RWPE1 (cell line): ENCODE data around the gene COL5A1.

Source experiments
- CTCF ChIA-PET: fragments of 350-600 bp; sonication (Branson Sonifier 250); formaldehyde crosslinking; extraction: SDS; loops from one replicate; lab custom pipeline; 2021; lab: Yijun Ruan, JAX
- POLR2A ChIA-PET: fragments of 400-600 bp; formaldehyde crosslinking; extraction: SDS; loops from one replicate; lab custom pipeline; 2020; ENCODE audit warnings: antibody characterized with exemption; ENCODE audit not compliant: low non-redundant PET; lab: Yijun Ruan, JAX
- DNase-seq: peaks from one replicate; pipeline ENCODE4 v3.0.0; 2012; ENCODE audit warnings: low spot score
- H3K27ac ChIP-seq: fragments of 450-650 bp; 2 replicates; pipeline ENCODE4 v1.5.1; 2017
- CTCF ChIP-seq: fragments of 450-650 bp; conservative IDR thresholded peaks from 2 replicates; pipeline ENCODE4 v1.5.1; 2017; ENCODE audit warnings: low read depth, mild to moderate bottlenecking

COL5A1 gene

DNA sequence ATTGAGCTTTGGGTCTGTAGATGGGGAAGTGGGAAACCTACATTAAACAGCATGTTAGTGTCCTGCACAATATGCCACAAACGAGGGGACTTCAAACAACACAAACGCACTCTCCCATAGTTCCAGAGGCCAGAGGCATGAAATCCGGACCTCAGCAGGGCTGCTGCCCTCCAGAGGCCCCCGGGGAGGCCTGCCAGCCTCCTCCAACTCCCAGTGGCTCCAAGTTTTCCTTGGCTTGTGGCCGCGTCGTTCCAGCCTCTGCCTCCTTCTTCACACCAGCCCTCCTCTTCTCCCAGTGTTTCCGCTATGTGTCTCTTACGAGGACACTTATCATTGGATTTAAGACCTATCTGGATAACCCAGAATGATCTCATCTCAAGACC, 13.3 kb upstream of the COL5A1 start:
- ChIA-PET CTCF (no interaction called here), POLR2A (no interaction called here)
- DNase-seq, result no peak
- no peak overlapping the region for H3K27ac ChIP-seq
- no peak for TF ChIP-seq CTCF

DNA sequence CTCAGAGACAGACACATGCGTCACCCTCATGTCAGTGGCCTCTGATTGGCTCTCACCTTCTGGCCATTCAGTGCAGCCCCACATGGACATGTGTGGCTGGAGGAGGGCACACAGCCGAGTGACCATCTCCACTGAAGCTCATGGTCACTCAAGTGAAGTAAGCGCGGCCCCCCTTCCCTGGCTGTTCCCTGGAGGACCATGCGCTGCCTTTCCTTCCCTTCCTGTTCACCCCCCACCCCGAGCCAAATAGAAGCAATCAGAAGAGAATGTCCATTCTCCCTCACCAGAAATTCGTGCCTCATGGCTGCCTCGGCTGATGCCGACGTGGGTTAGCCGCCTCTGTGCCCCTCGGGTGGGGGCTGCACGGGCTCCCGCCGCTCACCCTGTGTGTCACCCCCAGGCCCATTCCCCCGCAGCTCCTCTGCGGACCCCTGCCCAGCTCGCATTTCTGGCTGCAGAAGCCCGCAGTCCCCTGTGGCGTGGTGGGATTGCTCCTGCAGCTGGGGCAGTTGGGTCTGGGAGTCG, 12.5 kb upstream of the COL5A1 start:
- H3K27ac ChIP-seq, result no peak overlapping the region
- ChIA-PET CTCF (no interaction called here), POLR2A (no interaction called here)
- no peak for TF ChIP-seq CTCF
- no peak for DNase-seq

DNA sequence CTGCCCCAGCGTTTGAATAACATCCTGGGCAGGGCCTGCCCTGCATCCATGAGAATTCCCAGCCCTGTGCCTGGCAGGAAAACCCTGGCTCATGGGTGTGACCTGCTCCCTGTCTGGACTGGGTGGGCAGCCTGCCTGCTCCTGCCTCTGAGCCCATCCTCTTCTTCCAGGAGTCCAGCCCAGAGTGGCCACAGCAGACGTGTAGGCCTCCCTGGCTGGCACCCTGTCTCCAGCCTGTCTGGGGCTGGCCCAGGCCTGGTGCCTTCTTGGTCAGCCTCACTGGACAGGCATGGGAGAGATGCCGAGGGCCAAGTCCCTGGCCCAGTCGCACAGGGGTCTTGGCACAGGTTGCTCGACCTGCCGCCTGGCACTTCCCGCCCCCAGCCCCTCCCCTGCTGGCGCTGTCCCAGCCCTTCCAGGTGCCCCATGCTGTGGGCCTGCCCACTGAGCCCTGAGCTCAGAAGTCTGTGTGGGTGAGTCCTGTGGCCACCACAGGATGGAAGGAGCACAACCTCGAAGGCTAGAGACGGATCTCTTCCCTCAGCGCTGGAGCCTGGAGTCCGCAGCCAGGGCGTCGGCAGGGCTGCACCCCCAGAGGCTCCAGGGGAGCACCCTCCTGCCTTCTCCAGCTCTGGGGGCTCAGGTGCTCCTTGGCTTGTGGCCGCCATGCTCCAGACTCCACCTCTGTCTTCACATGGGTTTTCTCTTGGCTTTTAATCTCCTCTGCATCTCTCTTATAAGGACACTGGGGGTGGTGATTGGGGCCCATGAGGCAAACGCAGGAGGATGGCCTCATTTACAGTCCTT, 11.8 kb upstream of the COL5A1 start:
- no peak for TF ChIP-seq CTCF
- ChIA-PET CTCF (no interaction called here), POLR2A (no interaction called here)
- no peak overlapping the region for H3K27ac ChIP-seq
- DNase-seq, result no peak

- ChIA-PET CTCF (no interaction called here), POLR2A (no interaction called here)
- DNase-seq, result no peak
- H3K27ac ChIP-seq, result no peak overlapping the region
- TF ChIP-seq CTCF, result no peak
These were observed 11.2 kb upstream of the COL5A1 start for GRCh38 chr9:134630393-134630790.

GRCh38 chr9:134630861-134631260, 10.7 kb upstream of the COL5A1 start:
- no peak for DNase-seq
- ChIA-PET CTCF (no interaction called here), POLR2A (no interaction called here)
- no peak for TF ChIP-seq CTCF
- no peak overlapping the region for H3K27ac ChIP-seq

DNA sequence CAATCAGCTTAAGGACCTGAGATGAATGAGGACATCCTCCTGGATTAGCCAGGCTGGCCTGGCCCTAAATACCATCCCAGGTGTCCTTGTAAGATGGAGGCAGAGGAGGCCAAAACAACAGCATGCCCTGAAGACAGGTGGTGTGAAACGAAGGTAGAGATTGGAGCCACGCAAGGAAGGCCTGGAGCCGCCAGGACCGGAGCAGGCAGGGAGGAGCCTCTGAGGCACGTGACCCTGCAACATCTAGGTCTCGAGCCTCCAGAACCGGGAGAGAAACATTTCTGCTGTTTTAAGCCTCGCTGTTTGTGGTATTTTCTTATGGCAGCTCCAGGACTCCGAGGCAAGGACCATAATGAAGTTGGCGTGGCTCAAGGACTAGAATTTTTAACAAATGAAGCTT, 9.7 kb upstream of the COL5A1 start:
- CTCF ChIA-PET, result interaction anchor here (0.6 to 1.5 kb wide), 2 partner anchors 182 to 455 kb away, joined by 3 to 6 read pairs; no protein-coding TSS in a partner anchor
- no peak for TF ChIP-seq CTCF
- DNase-seq, result no peak
- POLR2A ChIA-PET, result no interaction called here
- no peak overlapping the region for H3K27ac ChIP-seq
